GM21381 (cell line): ENCODE measurements around the gene CD320.

ENCODE experiments used
- ATAC-seq: cut with Tn5 transposase; IDR thresholded peaks from one replicate; pipeline ENCODE4 v1.9.1; 2021; ENCODE audit warnings: mild to moderate bottlenecking, moderate library complexity; ENCODE audit not compliant: unreplicated experiment

CD320 gene

GRCh38 chr19:8255426-8256125 is 52.6 kb downstream of the CD320 start:
- no peak for ATAC-seq

GRCh38 chr19:8254286-8255001 is 53.7 kb downstream of the CD320 start:
- no peak for ATAC-seq

- ATAC-seq = no peak
Observed at GRCh38 chr19:8253678-8254077, 54.5 kb downstream of the CD320 start.

DNA sequence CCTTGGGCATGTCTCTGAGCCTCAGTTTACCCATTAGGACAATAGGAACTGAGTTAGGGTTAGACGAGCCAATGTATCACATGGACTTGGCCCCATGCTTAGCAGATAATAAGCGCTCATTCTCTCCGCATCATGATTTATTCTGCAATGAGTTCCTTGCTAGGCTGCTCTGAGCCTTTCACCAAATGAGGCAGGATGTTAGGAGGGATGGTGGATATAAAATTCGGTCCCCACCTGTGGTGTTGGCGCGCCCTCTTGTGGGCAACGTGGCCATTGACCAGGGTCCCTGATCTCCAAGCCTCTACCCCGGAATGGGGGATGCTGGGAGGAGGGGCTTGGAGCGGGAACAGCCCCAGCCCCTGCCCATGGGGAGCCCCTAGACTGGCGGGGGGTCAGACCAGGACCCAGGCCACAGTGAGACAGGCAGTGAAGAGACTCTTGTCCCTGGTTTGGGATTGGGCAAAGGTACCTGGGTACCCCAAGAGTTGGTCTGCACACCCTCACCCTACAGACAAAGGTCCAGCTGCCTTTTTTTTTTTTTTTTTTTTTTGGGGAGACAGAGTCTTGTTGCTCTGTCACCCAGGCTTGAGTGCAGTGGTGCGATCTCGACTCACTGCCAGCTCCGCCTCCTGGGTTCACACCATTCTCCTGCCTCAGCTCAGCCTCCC is 55.1 kb downstream of the CD320 start:
- ATAC-seq = no peak
